H7 (cell line): Measurements from ENCODE around the gene OR2H1. TPM values are rescaled to one million over a fixed set of nuclear protein-coding genes. Genes with fewer than 3 reads are reported as not detected.

Source experiments
- DNase-seq: peaks from one replicate; pipeline ENCODE4 v3.0.0; 2012
- H3K27me3 ChIP-seq: 2 replicates; pipeline ENCODE4 v1.6.0; 2011; ENCODE audit warnings: mild to moderate bottlenecking, low read length; ENCODE audit not compliant: control insufficient read depth, insufficient read depth
- H3K36me3 ChIP-seq: replicated peaks from 2 replicates; pipeline ENCODE4 v1.5.1; 2011; ENCODE audit warnings: low read length; ENCODE audit not compliant: control insufficient read depth, insufficient read depth
- H3K4me3 ChIP-seq: 2 replicates; pipeline ENCODE4 v1.5.1; 2011; ENCODE audit warnings: low read depth, mild to moderate bottlenecking, control low read depth, low read length, moderate library complexity; ENCODE audit not compliant: insufficient read depth
- total RNA-seq: library from RNA; depleted of rRNA; stranded (reverse); fragments of >200 nt; shearing (Covaris generic); gene quantifications from 2 replicates; pipeline ENCODE4 v1.2.3, GENCODE V29; 2014

Gene OR2H1
- total RNA-seq, 1 experiment from 2014 or later = not detected

DNA sequence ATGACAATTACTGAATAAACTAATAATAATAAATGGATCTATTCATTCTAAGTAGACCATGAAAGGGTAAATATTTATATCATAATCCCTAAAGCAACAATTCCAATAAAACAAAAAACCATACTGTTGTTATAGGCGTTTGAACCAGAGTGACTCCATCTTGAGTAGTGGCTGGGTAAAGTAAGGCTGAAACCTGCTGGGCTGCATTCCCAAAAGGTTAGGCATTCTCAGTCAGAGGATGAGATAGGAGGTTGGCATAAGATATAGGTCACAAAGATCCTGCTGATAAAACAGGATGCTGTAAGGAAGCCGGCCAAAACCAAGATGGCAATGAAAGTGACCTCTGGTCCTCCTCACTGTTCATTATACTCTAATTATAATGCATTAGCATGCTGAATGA is 8.3 kb downstream of the OR2H1 start:
- Histone ChIP-seq H3K4me3 (no peak overlapping the region), H3K27me3 (no peaks in the 10 kb centered on the region), H3K36me3 (no peaks in the 10 kb centered on the region)
- DNase-seq = no peak

DNA sequence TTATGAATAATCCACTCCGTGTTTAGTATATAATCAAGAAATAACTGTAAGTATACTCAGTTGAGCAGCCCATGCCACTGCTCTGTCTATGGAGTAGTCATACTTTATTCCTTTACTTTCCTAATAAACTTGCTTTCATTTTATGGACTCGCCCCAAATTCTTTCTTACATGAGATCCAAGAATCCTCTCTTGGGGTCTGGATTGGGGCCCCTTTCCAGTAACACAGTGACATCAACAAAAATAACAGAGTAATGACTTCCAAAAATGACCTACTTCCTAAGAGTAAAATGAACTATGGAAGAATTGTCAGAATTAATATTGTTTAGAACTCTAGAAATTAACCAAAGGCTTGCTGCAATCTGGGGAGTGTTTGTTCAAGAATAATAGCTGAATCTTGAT is 8.8 kb downstream of the OR2H1 start:
- no peak overlapping the region for H3K4me3 ChIP-seq
- no peaks in the 10 kb centered on the region for H3K36me3 ChIP-seq
- no peak for DNase-seq
- H3K27me3 ChIP-seq = no peaks in the 10 kb centered on the region

- no peaks in the 10 kb centered on the region for H3K36me3 ChIP-seq
- no peaks in the 10 kb centered on the region for H3K27me3 ChIP-seq
- H3K4me3 ChIP-seq = no peak overlapping the region
- DNase-seq = no peak
These were observed 9.3 kb downstream of the OR2H1 start for GRCh38 chr6:29466241-29466640.

- no peak for DNase-seq
- Histone ChIP-seq H3K36me3 (no peaks in the 10 kb centered on the region), H3K4me3 (no peak overlapping the region), H3K27me3 (no peaks in the 10 kb centered on the region)
These were observed 18.0 kb downstream of the OR2H1 start for GRCh38 chr6:29474996-29475395.

GRCh38 chr6:29477923-29478450 is 21.0 kb downstream of the OR2H1 start:
- Histone ChIP-seq H3K36me3 (no peaks in the 10 kb centered on the region), H3K27me3 (no peaks in the 10 kb centered on the region), H3K4me3 (no peak overlapping the region)
- DNase-seq = no peak

- H3K27me3 ChIP-seq = no peaks in the 10 kb centered on the region
- no peak for DNase-seq
- no peak overlapping the region for H3K4me3 ChIP-seq
- H3K36me3 ChIP-seq = no peaks in the 10 kb centered on the region
These were observed 21.8 kb downstream of the OR2H1 start for GRCh38 chr6:29478740-29479139.

GRCh38 chr6:29479560-29479959 is 22.6 kb downstream of the OR2H1 start:
- H3K36me3 ChIP-seq = no peaks in the 10 kb centered on the region
- H3K27me3 ChIP-seq = no peaks in the 10 kb centered on the region
- no peak for DNase-seq
- no peak overlapping the region for H3K4me3 ChIP-seq

- Histone ChIP-seq H3K27me3 (no peaks in the 10 kb centered on the region), H3K4me3 (no peak overlapping the region), H3K36me3 (no peaks in the 10 kb centered on the region)
- no peak for DNase-seq
These were observed 26.2 kb downstream of the OR2H1 start for GRCh38 chr6:29483186-29483585.

GRCh38 chr6:29483735-29484134 is 26.8 kb downstream of the OR2H1 start:
- H3K36me3 ChIP-seq = no peaks in the 10 kb centered on the region
- H3K4me3 ChIP-seq = no peak overlapping the region
- no peak for DNase-seq
- H3K27me3 ChIP-seq = no peaks in the 10 kb centered on the region

- H3K27me3 ChIP-seq = no peaks in the 10 kb centered on the region
- DNase-seq = no peak
- no peaks in the 10 kb centered on the region for H3K36me3 ChIP-seq
- H3K4me3 ChIP-seq = no peak overlapping the region
These were observed 29.6 kb downstream of the OR2H1 start for GRCh38 chr6:29486577-29486976.

DNA sequence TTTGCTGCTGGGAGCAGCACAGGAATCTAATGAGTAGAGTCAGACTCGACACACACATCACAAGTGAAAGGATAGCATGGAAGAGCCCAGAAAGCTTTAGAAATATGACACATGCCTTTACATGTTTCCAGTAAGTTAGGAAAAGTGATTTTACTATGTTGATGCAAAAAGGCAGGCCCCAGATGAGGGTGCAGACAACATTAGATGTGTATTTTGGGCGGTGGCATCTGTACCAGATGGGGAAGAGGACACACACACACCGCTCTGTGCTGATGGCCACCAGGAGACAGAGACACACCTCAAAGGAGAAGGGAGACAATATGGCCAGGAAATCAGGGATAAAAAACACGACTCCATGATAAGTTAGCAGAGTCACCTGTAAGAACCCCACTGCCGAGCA is 30.2 kb downstream of the OR2H1 start:
- Histone ChIP-seq H3K36me3 (no peaks in the 10 kb centered on the region), H3K4me3 (no peak overlapping the region), H3K27me3 (no peaks in the 10 kb centered on the region)
- DNase-seq = no peak

GRCh38 chr6:29487660-29488059 is 30.7 kb downstream of the OR2H1 start, which contains the start of gene MAS1L:
MAS1L (minus strand) TSS chr6:29487956; CDS start chr6:29487902, 54 bp downstream.
- Histone ChIP-seq H3K36me3 (no peaks in the 10 kb centered on the region), H3K27me3 (no peaks in the 10 kb centered on the region), H3K4me3 (no peak within 1 kb of the TSS)
- DNase-seq = no peak

DNA sequence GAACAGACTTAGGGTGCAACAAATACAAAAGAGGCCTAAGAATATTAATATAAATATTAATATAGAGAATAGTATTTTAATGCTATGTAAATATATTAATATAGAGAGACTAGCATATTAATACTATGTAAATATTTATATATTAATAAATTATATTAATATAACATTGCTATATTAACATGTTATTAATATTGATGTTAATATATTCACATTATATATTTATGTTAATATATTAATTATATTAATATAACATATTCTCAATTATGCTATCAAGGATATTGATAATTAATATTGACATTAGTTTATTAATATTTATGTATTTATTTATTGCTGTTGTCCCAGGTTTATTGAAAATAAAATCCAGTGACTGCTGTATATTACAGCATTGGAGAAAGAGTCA is 31.9 kb downstream of the OR2H1 start:
- Histone ChIP-seq H3K36me3 (no peaks in the 10 kb centered on the region), H3K4me3 (no peak overlapping the region), H3K27me3 (no peaks in the 10 kb centered on the region)
- no peak for DNase-seq

- no peak for DNase-seq
- no peak overlapping the region for H3K4me3 ChIP-seq
- H3K36me3 ChIP-seq = no peaks in the 10 kb centered on the region
- H3K27me3 ChIP-seq = no peaks in the 10 kb centered on the region
These were observed 32.3 kb downstream of the OR2H1 start for GRCh38 chr6:29489286-29489685.

GRCh38 chr6:29490055-29490454 is 33.1 kb downstream of the OR2H1 start:
- no peak overlapping the region for H3K4me3 ChIP-seq
- no peaks in the 10 kb centered on the region for H3K27me3 ChIP-seq
- DNase-seq = no peak
- H3K36me3 ChIP-seq = no peaks in the 10 kb centered on the region

DNA sequence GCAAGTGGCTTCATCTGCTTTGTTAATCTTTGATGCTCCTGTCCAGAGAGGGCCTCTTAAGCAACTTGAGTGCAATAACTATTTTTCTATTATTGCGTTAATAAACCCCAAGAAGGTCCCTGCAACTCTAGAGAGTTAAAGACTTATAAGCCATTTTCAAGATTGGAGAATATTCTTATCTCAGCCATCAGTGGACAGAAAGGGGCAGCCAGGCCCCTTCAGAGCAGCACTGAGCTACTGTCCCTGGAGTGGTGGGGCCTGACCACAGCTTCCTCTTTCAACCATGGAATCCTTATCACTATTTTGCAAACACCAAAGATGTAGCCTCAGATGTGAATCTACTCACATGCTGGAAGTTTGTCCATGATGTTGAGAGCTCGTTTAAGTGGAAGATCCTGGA is 33.6 kb downstream of the OR2H1 start:
- Histone ChIP-seq H3K36me3 (no peaks in the 10 kb centered on the region), H3K4me3 (no peak overlapping the region), H3K27me3 (no peaks in the 10 kb centered on the region)
- DNase-seq = no peak
